Measurements from ENCODE around the gene ANKRD55. TPM values are rescaled to one million over a fixed set of nuclear protein-coding genes. Genes with fewer than 3 reads are reported as not detected.
"Not testable (repeated sequence)": the region's sequence is repeated elsewhere in the genome, so short reads cannot be mapped to it uniquely, and the experiment has no call there.

Gene ANKRD55
- total RNA-seq, 2 experiments from 2014 or later = not detected

DNA sequence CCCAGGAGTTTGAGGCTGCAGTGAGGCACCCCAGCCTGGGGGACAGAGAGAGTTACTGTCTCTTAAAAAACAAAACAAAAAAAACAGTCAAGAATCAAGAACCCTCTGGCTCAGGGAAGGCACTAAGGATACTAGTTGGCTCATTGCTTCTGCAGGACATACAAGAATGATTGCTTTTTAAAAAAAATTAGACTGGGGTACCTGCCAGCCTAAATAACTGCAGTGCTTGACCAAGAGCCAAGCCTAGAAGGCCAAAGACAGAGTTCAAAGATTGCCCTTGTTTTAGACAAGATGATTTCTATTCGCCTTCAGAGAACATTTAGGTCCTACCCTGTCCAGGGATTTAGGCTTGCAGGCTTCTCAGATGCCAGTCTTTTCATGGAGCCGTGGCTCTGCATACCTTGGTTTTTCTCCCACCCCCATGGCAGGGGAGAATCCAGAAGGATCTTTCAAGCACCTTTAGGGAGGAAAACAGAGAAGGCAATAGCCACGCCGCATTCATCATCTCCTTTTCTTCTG lies 144.6 kb downstream of the ANKRD55 start:
- no peaks in the 10 kb centered on the region for H3K4me1 ChIP-seq (ENCODE audit: insufficient read depth, low read length, poor library complexity, severe bottlenecking)
- intact Hi-C loops (cut with micrococcal nuclease; ENCODE audit: unreplicated experiment) = no loop called here
- H3K9me3 ChIP-seq (ENCODE audit: low read length) = no peaks in the 10 kb centered on the region
- no peaks in the 10 kb centered on the region for H4K20me1 ChIP-seq (ENCODE audit: insufficient read depth, low read length)
- H3K79me2 ChIP-seq (ENCODE audit: insufficient read depth, low read depth, low read length) = no peaks in the 10 kb centered on the region
- BruUV-seq (replicated peaks) = no TSS peak
- POLR2A ChIA-PET = interaction anchor here (0.7 kb wide), 1 partner anchor 22 kb away, joined by 7 read pairs; no protein-coding TSS in a partner anchor
- no peak overlapping the region for H2AFZ ChIP-seq (ENCODE audit: low read length)
- no peaks in the 10 kb centered on the region for H3K9me2 ChIP-seq (ENCODE audit: insufficient read depth, low read length)
- DNase-seq (ENCODE audit: low spot score) = no peak
- CTCF ChIA-PET (ENCODE audit: unreplicated experiment) = no interaction called here
- H3K4me2 ChIP-seq (ENCODE audit: low read length) = no peak overlapping the region
- no peak overlapping the region for H3K4me3 ChIP-seq (ENCODE audit: low read depth, low read length, poor library complexity, severe bottlenecking)
- no peaks in the 10 kb centered on the region for H3K36me3 ChIP-seq (ENCODE audit: insufficient read depth, low read length)
- TF ChIP-seq, protein P1, sequence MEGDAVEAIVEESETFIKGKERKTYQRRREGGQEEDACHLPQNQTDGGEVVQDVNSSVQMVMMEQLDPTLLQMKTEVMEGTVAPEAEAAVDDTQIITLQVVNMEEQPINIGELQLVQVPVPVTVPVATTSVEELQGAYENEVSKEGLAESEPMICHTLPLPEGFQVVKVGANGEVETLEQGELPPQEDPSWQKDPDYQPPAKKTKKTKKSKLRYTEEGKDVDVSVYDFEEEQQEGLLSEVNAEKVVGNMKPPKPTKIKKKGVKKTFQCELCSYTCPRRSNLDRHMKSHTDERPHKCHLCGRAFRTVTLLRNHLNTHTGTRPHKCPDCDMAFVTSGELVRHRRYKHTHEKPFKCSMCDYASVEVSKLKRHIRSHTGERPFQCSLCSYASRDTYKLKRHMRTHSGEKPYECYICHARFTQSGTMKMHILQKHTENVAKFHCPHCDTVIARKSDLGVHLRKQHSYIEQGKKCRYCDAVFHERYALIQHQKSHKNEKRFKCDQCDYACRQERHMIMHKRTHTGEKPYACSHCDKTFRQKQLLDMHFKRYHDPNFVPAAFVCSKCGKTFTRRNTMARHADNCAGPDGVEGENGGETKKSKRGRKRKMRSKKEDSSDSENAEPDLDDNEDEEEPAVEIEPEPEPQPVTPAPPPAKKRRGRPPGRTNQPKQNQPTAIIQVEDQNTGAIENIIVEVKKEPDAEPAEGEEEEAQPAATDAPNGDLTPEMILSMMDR (conservative IDR thresholded peaks at IDR 0.05; ENCODE audit: low read length) = no peak
- TF ChIP-seq EZH2phosphoT487 (IDR thresholded peaks at IDR 0.05; ENCODE audit: borderline replicate concordance, low read depth, low read length) = no peak
- H3K27ac ChIP-seq (ENCODE audit: low read depth, low read length, poor library complexity, severe bottlenecking) = no peak overlapping the region

DNA sequence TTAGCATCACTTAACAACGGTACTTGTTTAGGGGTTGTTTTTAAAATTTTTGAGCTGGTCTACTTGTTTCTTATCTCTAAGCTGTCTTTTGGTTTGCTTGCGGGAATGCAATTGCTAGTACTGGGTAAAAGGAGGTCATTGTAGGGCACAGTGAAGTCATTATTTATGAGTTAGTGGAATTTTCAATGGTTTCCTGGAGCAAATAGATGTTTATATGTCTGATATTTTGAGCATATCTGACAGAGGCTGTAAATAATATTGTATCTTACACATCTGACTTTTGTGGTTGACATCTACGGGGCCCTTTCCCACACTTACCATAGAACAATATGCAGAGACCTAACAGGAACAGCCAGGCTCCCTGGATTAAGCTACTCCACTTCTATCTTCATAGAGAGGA lies 147.9 kb downstream of the ANKRD55 start:
- intact Hi-C loops (cut with micrococcal nuclease; ENCODE audit: unreplicated experiment) = no loop called here
- Histone ChIP-seq H4K20me1 (ENCODE audit: insufficient read depth, low read length) (no peaks in the 10 kb centered on the region), H3K4me1 (ENCODE audit: insufficient read depth, low read length, poor library complexity, severe bottlenecking) (no peaks in the 10 kb centered on the region), H3K36me3 (ENCODE audit: insufficient read depth, low read length) (no peaks in the 10 kb centered on the region), H3K79me2 (ENCODE audit: insufficient read depth, low read depth, low read length) (no peaks in the 10 kb centered on the region), H3K9me2 (ENCODE audit: insufficient read depth, low read length) (no peaks in the 10 kb centered on the region), H2AFZ (ENCODE audit: low read length) (no peak overlapping the region), H3K4me2 (ENCODE audit: low read length) (no peak overlapping the region), H3K27ac (ENCODE audit: low read depth, low read length, poor library complexity, severe bottlenecking) (no peak overlapping the region), H3K4me3 (ENCODE audit: low read depth, low read length, poor library complexity, severe bottlenecking) (no peak overlapping the region), H3K9me3 (ENCODE audit: low read length) (no peaks in the 10 kb centered on the region)
- CTCF ChIA-PET (ENCODE audit: unreplicated experiment) = no interaction called here
- TF ChIP-seq, protein P1 (conservative IDR thresholded peaks at IDR 0.05; ENCODE audit: low read length) = no peak
- no peak for TF ChIP-seq EZH2phosphoT487 (IDR thresholded peaks at IDR 0.05; ENCODE audit: borderline replicate concordance, low read depth, low read length)
- DNase-seq (ENCODE audit: low spot score) = no peak
- POLR2A ChIA-PET = no interaction called here
- no TSS peak for BruUV-seq (replicated peaks)

DNA sequence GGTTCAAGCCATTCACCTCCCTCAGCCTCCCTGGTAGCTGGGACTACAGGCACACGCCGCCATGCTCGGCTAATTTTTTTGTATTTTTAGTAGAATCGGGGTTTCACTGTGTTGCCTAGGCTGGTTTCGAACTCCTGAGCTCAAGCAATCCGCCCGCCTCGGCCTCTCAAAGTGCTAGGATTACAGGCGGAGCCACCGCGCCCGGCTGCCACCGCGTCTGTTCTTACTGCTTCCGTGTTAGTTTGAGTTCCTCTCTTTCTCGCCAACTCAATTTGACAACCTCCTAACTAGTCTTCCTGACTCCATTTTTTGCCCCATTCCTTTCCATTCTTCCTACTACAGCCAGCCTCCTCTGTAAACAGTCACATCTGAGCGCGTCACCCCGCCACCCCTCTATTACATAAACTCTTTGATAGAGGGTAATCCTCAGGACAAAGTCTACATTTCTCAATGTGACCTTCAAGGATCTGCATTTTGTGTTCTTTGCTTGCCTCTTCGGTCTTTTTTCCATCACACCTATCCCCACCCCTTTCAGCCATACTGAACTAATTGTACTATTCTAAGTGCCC lies 149.8 kb downstream of the ANKRD55 start:
- Histone ChIP-seq H3K36me3 (ENCODE audit: insufficient read depth, low read length) (no peaks in the 10 kb centered on the region), H3K9me3 (ENCODE audit: low read length) (no peaks in the 10 kb centered on the region), H3K9me2 (ENCODE audit: insufficient read depth, low read length) (no peaks in the 10 kb centered on the region), H3K4me3 (ENCODE audit: low read depth, low read length, poor library complexity, severe bottlenecking) (no peak overlapping the region), H3K27ac (ENCODE audit: low read depth, low read length, poor library complexity, severe bottlenecking) (no peak overlapping the region), H3K79me2 (ENCODE audit: insufficient read depth, low read depth, low read length) (no peaks in the 10 kb centered on the region), H3K4me1 (ENCODE audit: insufficient read depth, low read length, poor library complexity, severe bottlenecking) (no peaks in the 10 kb centered on the region), H2AFZ (ENCODE audit: low read length) (no peak overlapping the region), H3K4me2 (ENCODE audit: low read length) (no peak overlapping the region), H4K20me1 (ENCODE audit: insufficient read depth, low read length) (no peaks in the 10 kb centered on the region)
- POLR2A ChIA-PET = no interaction called here
- CTCF ChIA-PET (ENCODE audit: unreplicated experiment) = no interaction called here
- BruUV-seq (replicated peaks) = no TSS peak
- intact Hi-C loops (cut with micrococcal nuclease; ENCODE audit: unreplicated experiment) = no loop called here
- no peak for DNase-seq (ENCODE audit: low spot score)
- TF ChIP-seq EZH2phosphoT487 (IDR thresholded peaks at IDR 0.05; ENCODE audit: borderline replicate concordance, low read depth, low read length) = no peak
- TF ChIP-seq, protein P1 (conservative IDR thresholded peaks at IDR 0.05; ENCODE audit: low read length) = no peak

DNA sequence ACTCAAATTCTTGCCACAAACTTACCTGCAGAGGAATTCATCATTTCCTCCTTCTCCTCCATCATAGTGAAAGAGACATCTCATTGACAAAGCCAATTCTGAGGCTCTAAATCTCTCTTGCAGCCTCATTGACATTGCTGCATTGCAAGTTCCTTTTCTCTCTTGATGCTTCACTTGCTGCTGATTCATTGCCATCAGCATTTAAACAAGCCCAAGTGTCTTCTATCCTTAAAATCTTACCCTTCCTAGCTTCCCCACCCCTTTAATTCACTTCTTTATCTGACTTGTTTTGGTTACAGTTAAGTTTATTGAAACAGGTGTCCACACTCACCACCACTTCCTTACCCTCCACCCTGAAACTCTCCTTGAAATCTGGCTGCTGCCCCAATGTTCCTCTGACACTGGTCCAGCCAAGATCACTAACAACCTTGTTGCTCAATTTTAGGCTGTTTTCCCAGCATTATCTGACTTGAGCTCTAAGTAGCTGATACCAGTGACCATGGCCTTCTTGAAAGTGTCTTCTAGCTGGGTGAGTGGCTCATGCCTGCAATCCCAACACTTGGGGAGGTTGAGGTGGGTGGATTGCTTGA lies 152.0 kb downstream of the ANKRD55 start:
- H3K27ac ChIP-seq (ENCODE audit: low read depth, low read length, poor library complexity, severe bottlenecking); H3K9me2 ChIP-seq (ENCODE audit: insufficient read depth, low read length); DNase-seq (ENCODE audit: low spot score); intact Hi-C loops (cut with micrococcal nuclease; ENCODE audit: unreplicated experiment); CTCF ChIA-PET (ENCODE audit: unreplicated experiment); H3K36me3 ChIP-seq (ENCODE audit: insufficient read depth, low read length); H3K4me2 ChIP-seq (ENCODE audit: low read length); H4K20me1 ChIP-seq (ENCODE audit: insufficient read depth, low read length); H2AFZ ChIP-seq (ENCODE audit: low read length); H3K4me1 ChIP-seq (ENCODE audit: insufficient read depth, low read length, poor library complexity, severe bottlenecking); POLR2A ChIA-PET; H3K79me2 ChIP-seq (ENCODE audit: insufficient read depth, low read depth, low read length); H3K4me3 ChIP-seq (ENCODE audit: low read depth, low read length, poor library complexity, severe bottlenecking); BruUV-seq (replicated peaks); H3K9me3 ChIP-seq (ENCODE audit: low read length): not testable (repeated sequence)
